GM18517 (cell line): Measurements from ENCODE around the gene GRB7.
"Not testable (repeated sequence)": the region's sequence is repeated elsewhere in the genome, so short reads cannot be mapped to it uniquely, and the experiment has no call there.

Experiments
- ATAC-seq: cut with Tn5 transposase; IDR thresholded peaks from one replicate; pipeline ENCODE4 v1.9.1; 2021; ENCODE audit warnings: mild to moderate bottlenecking, moderate library complexity; ENCODE audit not compliant: unreplicated experiment

The GRB7 gene

GRCh38 chr17:39737760-39738567 is at the start of gene GRB7:
GRB7 (plus strand) TSS chr17:39737938; CDS start chr17:39742302, 4,364 bp downstream.
- no peak for ATAC-seq

GRCh38 chr17:39688475-39688835 is 49.3 kb upstream of the GRB7 start:
- ATAC-seq = no peak

GRCh38 chr17:39688945-39689344 is 48.8 kb upstream of the GRB7 start:
- no peak for ATAC-seq

GRCh38 chr17:39694593-39694992 is 43.1 kb upstream of the GRB7 start:
- no peak for ATAC-seq

- ATAC-seq = no peak
Measured at GRCh38 chr17:39695089-39695474, 42.7 kb upstream of the GRB7 start.

GRCh38 chr17:39696731-39697130 is 41.0 kb upstream of the GRB7 start:
- ATAC-seq = no peak

- no peak for ATAC-seq
Measured at GRCh38 chr17:39697961-39698360, 39.8 kb upstream of the GRB7 start.

- not testable (repeated sequence) for ATAC-seq
Measured at GRCh38 chr17:39699157-39699817, 38.5 kb upstream of the GRB7 start.

GRCh38 chr17:39699818-39700147 is 38.0 kb upstream of the GRB7 start, which contains the start of gene ERBB2:
ERBB2 (plus strand) TSS chr17:39700064; CDS start chr17:39700239, 175 bp downstream.
- no peak for ATAC-seq

- ATAC-seq = no peak
Measured at GRCh38 chr17:39700148-39700987, 37.4 kb upstream of the GRB7 start.

GRCh38 chr17:39701012-39701783 is 36.5 kb upstream of the GRB7 start:
- no peak for ATAC-seq

GRCh38 chr17:39701784-39702422 is 35.8 kb upstream of the GRB7 start:
- ATAC-seq = no peak

GRCh38 chr17:39702901-39703893 is 34.5 kb upstream of the GRB7 start:
- no peak for ATAC-seq

GRCh38 chr17:39703913-39704312 is 33.8 kb upstream of the GRB7 start:
- no peak for ATAC-seq

GRCh38 chr17:39704821-39705551 is 32.8 kb upstream of the GRB7 start:
- ATAC-seq = no peak

GRCh38 chr17:39705786-39706348 is 31.9 kb upstream of the GRB7 start:
- no peak for ATAC-seq

- no peak for ATAC-seq
Measured at GRCh38 chr17:39706383-39706782, 31.4 kb upstream of the GRB7 start.

GRCh38 chr17:39706921-39707337 is 30.8 kb upstream of the GRB7 start:
- ATAC-seq = no peak
